GM19452 (cell line): ENCODE results near the gene FAM193A.
"Not testable (repeated sequence)": the region's sequence is repeated elsewhere in the genome, so short reads cannot be mapped to it uniquely, and the experiment has no call there.

ENCODE experiments used
- ATAC-seq: cut with Tn5 transposase; IDR thresholded peaks from one replicate; pipeline ENCODE4 v1.9.1; 2021; ENCODE audit not compliant: unreplicated experiment

Gene FAM193A

GRCh38 chr4:2722033-2722432 lies 185.6 kb downstream of the FAM193A start:
- no peak for ATAC-seq

GRCh38 chr4:2723751-2724150 lies 187.3 kb downstream of the FAM193A start:
- ATAC-seq = no peak

DNA sequence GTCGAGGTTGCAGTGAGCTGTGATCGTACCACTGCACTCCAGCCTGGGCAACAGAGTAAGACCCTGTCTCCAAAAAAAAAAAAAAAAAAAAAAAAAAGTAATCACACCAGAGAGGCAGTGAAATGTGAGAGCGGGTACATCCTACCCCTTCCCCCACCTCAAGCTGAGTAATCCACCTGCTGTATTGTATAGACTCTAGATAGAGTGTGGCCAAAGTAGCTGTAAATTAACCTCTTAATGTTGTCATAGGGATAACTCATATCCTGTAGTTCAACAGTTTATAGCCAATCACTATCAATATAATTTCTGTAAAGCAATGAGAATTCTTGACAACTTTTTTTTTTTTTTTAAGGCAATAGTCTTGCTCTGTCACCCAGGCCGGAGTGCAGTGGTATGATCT lies 188.9 kb downstream of the FAM193A start:
- no peak for ATAC-seq

- not testable (repeated sequence) for ATAC-seq
Observed at GRCh38 chr4:2726881-2727280, 190.4 kb downstream of the FAM193A start.

GRCh38 chr4:2728221-2728620 lies 191.8 kb downstream of the FAM193A start:
- ATAC-seq = no peak

DNA sequence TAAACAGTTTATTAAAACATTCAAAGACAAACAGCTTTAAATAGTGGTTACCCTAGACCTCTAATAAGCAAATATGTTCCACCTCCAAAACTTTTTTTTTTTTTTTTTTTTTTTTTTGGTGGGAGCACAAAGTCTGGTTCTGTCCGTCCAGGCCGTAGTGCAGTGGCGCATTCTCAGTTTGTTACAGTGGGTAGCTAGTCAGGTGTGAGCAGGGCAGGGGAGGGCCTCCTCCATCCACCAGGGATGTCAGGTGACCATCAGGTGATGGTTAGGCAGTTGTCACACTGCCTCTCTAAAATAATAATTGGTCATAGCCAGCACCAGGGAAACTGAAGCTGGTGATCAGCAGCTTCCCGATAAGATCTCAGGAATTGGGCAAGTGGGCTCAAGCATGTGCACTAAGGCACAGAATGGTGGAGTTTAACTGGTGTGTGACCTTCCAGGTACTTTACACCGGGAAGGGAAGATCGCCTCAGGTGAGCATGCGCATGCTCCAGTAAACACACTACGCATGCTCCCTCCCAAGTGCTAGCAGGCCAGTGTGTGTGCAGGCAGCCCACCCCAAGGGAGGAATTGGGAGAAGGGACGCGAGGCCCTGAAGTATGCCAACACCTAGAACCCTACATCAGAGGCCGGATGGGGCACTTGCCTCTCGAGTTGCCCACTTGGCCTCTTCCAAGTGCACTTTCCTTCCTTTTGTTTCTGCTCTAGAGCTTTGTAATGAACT lies 192.5 kb downstream of the FAM193A start:
- ATAC-seq = no peak

- no peak for ATAC-seq
Observed at GRCh38 chr4:2729533-2729875, 193.1 kb downstream of the FAM193A start.

GRCh38 chr4:2731907-2732317 lies 195.5 kb downstream of the FAM193A start:
- no peak for ATAC-seq

DNA sequence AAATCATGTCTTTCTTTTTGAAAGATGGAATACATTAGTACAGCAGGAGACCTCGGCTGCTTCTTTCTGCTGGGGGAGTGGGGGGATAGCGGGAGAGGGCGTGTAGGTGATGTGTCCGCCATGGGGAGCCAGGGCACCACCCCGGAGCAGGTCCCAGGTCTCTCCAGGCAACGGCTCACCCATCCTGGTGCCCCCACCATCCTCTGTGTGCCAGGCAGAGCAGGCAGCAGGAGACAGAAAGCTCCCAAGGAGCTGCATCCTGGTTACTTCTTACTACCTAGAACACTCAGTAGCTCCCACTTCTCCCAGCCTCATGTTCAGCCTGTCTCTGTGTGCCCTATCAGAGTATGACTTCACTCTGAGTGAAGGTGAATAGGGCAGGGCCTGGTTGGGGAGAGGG lies 196.1 kb downstream of the FAM193A start:
- no peak for ATAC-seq

DNA sequence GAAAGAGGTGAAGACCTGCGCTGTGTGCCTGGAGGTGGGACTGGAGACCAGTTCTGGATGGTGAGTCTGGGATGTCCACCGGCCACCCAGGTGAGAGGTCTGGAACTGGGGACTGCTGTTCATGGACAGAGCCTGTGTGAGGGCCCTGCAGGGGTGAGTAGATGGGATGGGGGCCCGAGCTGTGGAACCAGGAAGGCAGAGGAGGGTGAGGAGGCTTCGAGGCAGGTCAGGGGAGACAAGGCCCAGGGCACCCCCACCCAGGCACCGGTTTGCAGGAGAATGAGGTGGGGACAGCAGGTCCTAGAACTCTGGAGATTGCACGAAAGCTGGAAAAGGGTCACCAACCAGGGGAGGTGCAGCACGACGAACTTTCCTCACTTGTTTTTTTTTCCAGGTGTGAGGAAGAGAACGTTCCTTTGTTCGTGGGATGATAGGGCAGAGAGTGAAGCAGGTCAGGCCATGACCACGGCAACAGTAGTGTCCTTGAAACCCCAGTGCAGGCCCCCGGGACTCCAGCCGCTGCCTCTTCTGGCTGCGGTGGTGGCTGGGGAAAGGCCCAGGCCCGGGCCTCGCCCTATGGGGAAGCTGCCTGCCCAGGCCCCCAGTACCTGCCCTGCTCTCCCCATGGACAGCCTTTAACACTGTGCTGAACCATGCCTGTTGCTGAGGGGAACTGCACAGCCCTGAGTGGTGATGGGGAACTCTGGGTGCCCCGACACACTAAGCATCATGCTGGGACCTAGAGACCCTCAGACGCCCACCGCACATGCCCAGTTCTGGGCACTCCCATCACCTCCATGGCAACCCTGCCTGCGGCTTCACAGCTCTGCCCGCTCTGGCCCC lies 196.8 kb downstream of the FAM193A start:
- ATAC-seq = no peak

- ATAC-seq = no peak
Observed at GRCh38 chr4:2733844-2734574, 197.6 kb downstream of the FAM193A start.

DNA sequence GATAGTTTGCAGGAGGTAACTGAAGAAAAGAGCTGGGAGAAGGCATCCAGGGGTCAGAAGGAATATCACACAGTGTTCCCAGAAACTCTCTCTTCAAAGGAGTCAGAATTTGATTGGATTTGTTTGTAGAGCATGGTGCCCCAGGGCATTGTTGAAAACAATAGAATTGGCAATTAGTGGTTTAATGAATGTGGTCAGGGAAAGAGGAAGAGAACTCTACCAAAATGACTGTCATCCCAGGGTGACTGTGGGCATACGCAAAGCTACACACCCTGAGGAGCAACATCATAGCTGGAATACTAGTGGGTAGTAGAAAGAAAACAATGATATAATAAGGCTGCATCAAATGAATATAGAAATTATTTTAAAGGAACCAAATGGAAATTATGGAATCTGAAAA lies 198.2 kb downstream of the FAM193A start:
- ATAC-seq = no peak

GRCh38 chr4:2735869-2736268 lies 199.4 kb downstream of the FAM193A start:
- ATAC-seq = no peak

GRCh38 chr4:2738296-2738695 lies 201.8 kb downstream of the FAM193A start:
- not testable (repeated sequence) for ATAC-seq

GRCh38 chr4:2741626-2742025 lies 205.2 kb downstream of the FAM193A start:
- ATAC-seq = no peak

GRCh38 chr4:2742081-2742822 lies 205.8 kb downstream of the FAM193A start:
- ATAC-seq = no peak

DNA sequence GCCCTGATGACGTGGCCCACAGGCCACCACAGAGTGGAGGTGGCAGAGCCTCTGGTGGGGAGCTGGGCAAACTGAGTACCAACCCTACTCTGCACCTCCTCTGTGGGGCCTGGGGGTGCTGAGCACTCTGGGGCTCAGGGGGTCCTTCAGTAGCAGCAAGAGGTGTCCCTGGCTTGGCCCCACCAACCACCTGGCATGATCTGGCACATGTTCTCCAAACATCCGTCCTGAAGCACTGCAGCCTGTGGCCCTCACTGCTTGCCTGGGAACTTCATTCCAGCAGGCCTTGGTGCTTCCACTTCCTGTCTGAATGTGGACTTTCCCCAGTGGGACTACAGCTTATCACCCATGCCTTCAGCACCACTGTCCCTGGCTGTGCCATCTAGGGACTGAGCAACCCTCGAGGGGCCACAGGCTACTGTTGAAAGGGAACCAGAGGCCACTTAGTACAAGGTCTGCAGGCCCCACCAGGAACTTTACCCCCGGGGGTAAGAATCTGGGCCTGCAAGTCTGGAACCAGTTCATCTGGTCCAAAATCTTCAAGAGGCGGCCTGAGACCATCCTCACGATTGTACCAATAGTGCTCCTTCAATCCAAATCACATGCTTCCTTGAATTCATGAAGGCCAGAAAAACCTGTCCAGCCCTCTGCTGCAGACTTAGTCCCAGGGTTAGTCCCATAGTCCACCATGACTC lies 206.5 kb downstream of the FAM193A start:
- ATAC-seq = no peak

- ATAC-seq = no peak
Observed at GRCh38 chr4:2743518-2744445, 207.3 kb downstream of the FAM193A start.

GRCh38 chr4:2744576-2745270 lies 208.3 kb downstream of the FAM193A start:
- ATAC-seq = no peak
